Sigmoid colon (tissue), 4 donors: ENCODE results near the gene PIP4K2C.

Experiments
- CTCF ChIP-seq, 4 experiments: fragments of 450-650 bp in 3 of 4; fragments of 200-600 bp in 1 of 4; IDR thresholded peaks; one replicate each; pipeline ENCODE4 v1.5.1; 2016 to 2019; ENCODE audit warnings: antibody characterized with exemption in 4 of 4, mild to moderate bottlenecking in 3 of 4, moderate library complexity in 2 of 4
- EP300 ChIP-seq, 4 donors: sonication (generic); formaldehyde crosslinking; IDR thresholded peaks; one replicate each; pipeline ENCODE4 v1.6.1; 2017; ENCODE audit warnings: antibody characterized with exemption in 4 of 4
- POLR2A ChIP-seq, 2 donors: fragments of 450-650 bp; IDR thresholded peaks; one replicate each; pipeline ENCODE4 v1.6.1; 2016; ENCODE audit warnings: antibody characterized with exemption in 2 of 2, mild to moderate bottlenecking in 2 of 2, moderate library complexity in 2 of 2
- POLR2AphosphoS5 ChIP-seq, 4 donors: sonication (generic); formaldehyde crosslinking; IDR thresholded peaks; one replicate each; pipeline ENCODE4 v1.6.1; 2017; ENCODE audit warnings: antibody characterized with exemption in 4 of 4

GRCh38 chr12:57626921-57627445, 36.0 kb downstream of the PIP4K2C start:
- TF ChIP-seq POLR2A (IDR thresholded peaks at IDR 0.05): no peak
- no peak for TF ChIP-seq CTCF (IDR thresholded peaks at IDR 0.05)
- no peak for TF ChIP-seq POLR2AphosphoS5 (IDR thresholded peaks at IDR 0.05)
- no peak for TF ChIP-seq EP300 (IDR thresholded peaks at IDR 0.05)
